Type B pancreatic cell (in vitro differentiated cells): ENCODE results near the gene RPS25. TPM values are rescaled to one million over a fixed set of nuclear protein-coding genes. Genes with fewer than 3 reads are reported as not detected.

Experiments used
- DNase-seq: peaks from one replicate; pipeline ENCODE4 v3.0.0; 2021; ENCODE audit warnings: mixed read lengths; ENCODE audit not compliant: unreplicated experiment; ENCODE audit errors: extremely low spot score
- H3K27ac Mint-ChIP-seq: 2 replicates; pipeline ENCODE4 v1.8.0; 2021; ENCODE audit warnings: mild to moderate bottlenecking, mixed read lengths
- H3K27me3 Mint-ChIP-seq: 2 replicates; pipeline ENCODE4 v1.8.0; 2021; ENCODE audit warnings: mixed read lengths
- H3K36me3 Mint-ChIP-seq: 2 replicates; pipeline ENCODE4 v1.8.0; 2021; ENCODE audit warnings: mixed read lengths
- H3K4me1 Mint-ChIP-seq: one replicate; pipeline ENCODE4 v1.8.0; 2021; ENCODE audit warnings: mixed read lengths; ENCODE audit not compliant: unreplicated experiment
- H3K4me3 Mint-ChIP-seq: 2 replicates; pipeline ENCODE4 v1.8.0; 2021; ENCODE audit warnings: mild to moderate bottlenecking, mixed read lengths
- H3K9me3 Mint-ChIP-seq: 2 replicates; pipeline ENCODE4 v1.8.0; 2021; ENCODE audit warnings: mixed read lengths
- CTCF ChIP-seq: fragments of 200-600 bp; sonication (generic); conservative IDR thresholded peaks from 2 replicates; pipeline ENCODE4 v1.5.0; 2021; ENCODE audit warnings: antibody characterized with exemption, mild to moderate bottlenecking
- total RNA-seq: library from RNA; stranded (reverse); gene quantifications from 2 replicates; pipeline ENCODE4 v1.2.1, GENCODE V29; 2021; ENCODE audit warnings: low replicate concordance

RPS25 gene
- total RNA-seq, 1 donor from 2014 or later: 1,262 TPM

GRCh38 chr11:119031912-119032280 is 13.8 kb upstream of the RPS25 start:
- Mint-ChIP-seq H3K9me3 (no peaks in the 10 kb centered on the region), H3K4me1 (peaks cover 15% of the 10 kb centered on the region), H3K36me3 (peaks cover 5% of the 10 kb centered on the region), H3K27me3 (no peaks in the 10 kb centered on the region), H3K4me3 (no peak overlapping the region), H3K27ac (no peak overlapping the region)
- DNase-seq: no peak
- no peak for TF ChIP-seq CTCF

GRCh38 chr11:119030329-119031047 is 12.3 kb upstream of the RPS25 start, which contains the start of gene SLC37A4:
TSS of gene SLC37A4 (minus strand) at chr11:119030877.
- TF ChIP-seq CTCF: no peak
- Mint-ChIP-seq H3K27ac (peak within 1 kb of the TSS; percentile 90), H3K27me3 (no peaks in the 10 kb centered on the region), H3K4me1 (peaks cover 15% of the 10 kb centered on the region), H3K9me3 (no peaks in the 10 kb centered on the region), H3K4me3 (peak within 1 kb of the TSS; percentile 93), H3K36me3 (peaks cover 8% of the 10 kb centered on the region)
- peak; percentile 99 for DNase-seq

GRCh38 chr11:119030029-119030328 is 11.8 kb upstream of the RPS25 start:
- TF ChIP-seq CTCF: no peak
- Mint-ChIP-seq H3K36me3 (peaks cover 11% of the 10 kb centered on the region), H3K27ac (peak overlapping the region; percentile 90), H3K9me3 (no peaks in the 10 kb centered on the region), H3K27me3 (no peaks in the 10 kb centered on the region), H3K4me3 (peak overlapping the region; percentile 93), H3K4me1 (peaks cover 15% of the 10 kb centered on the region)
- DNase-seq: no peak

- H3K27me3 Mint-ChIP-seq: no peaks in the 10 kb centered on the region
- no peaks in the 10 kb centered on the region for H3K9me3 Mint-ChIP-seq
- peak overlapping the region; percentile 90 for H3K27ac Mint-ChIP-seq
- TF ChIP-seq CTCF: no peak
- H3K4me3 Mint-ChIP-seq: peak overlapping the region; percentile 93
- DNase-seq: no peak
- H3K36me3 Mint-ChIP-seq: peaks cover 11% of the 10 kb centered on the region
- peaks cover 15% of the 10 kb centered on the region for H3K4me1 Mint-ChIP-seq
Observed at GRCh38 chr11:119029340-119030028, 11.3 kb upstream of the RPS25 start.

GRCh38 chr11:119029069-119029339 is 10.9 kb upstream of the RPS25 start:
- peak overlapping the region; percentile 93 for H3K4me3 Mint-ChIP-seq
- no peaks in the 10 kb centered on the region for H3K27me3 Mint-ChIP-seq
- DNase-seq: no peak
- H3K27ac Mint-ChIP-seq: peak overlapping the region; percentile 90
- H3K4me1 Mint-ChIP-seq: peaks cover 15% of the 10 kb centered on the region
- TF ChIP-seq CTCF: no peak
- H3K9me3 Mint-ChIP-seq: no peaks in the 10 kb centered on the region
- H3K36me3 Mint-ChIP-seq: peaks cover 12% of the 10 kb centered on the region
